Fibroblast of villous mesenchyme (primary cell): ENCODE measurements around the gene MAFG. TPM values are rescaled to one million over a fixed set of nuclear protein-coding genes. Genes with fewer than 3 reads are reported as not detected.

Source experiments
- DNase-seq: peaks from one replicate; pipeline ENCODE4 v3.0.0-alpha.2; 2010; ENCODE audit warnings: low read depth
- H3K4me3 ChIP-seq: 2 replicates; pipeline ENCODE4 v1.5.1; 2011; ENCODE audit warnings: low read depth, mild to moderate bottlenecking, low read length
- total RNA-seq: library from RNA; depleted of rRNA; stranded (reverse); fragments of >200 nt; gene quantifications from 2 replicates; pipeline ENCODE4 v1.2.3, GENCODE V29; 2012
- TF ChIP-seq, protein P1 (sequence below): IDR thresholded peaks from 2 replicates; pipeline ENCODE4 v1.5.1; 2012; ENCODE audit warnings: low read depth, mild to moderate bottlenecking, low read length; ENCODE audit not compliant: insufficient read depth

Gene MAFG
- total RNA-seq: 20.0 and 23.3 TPM in 2 replicates

DNA sequence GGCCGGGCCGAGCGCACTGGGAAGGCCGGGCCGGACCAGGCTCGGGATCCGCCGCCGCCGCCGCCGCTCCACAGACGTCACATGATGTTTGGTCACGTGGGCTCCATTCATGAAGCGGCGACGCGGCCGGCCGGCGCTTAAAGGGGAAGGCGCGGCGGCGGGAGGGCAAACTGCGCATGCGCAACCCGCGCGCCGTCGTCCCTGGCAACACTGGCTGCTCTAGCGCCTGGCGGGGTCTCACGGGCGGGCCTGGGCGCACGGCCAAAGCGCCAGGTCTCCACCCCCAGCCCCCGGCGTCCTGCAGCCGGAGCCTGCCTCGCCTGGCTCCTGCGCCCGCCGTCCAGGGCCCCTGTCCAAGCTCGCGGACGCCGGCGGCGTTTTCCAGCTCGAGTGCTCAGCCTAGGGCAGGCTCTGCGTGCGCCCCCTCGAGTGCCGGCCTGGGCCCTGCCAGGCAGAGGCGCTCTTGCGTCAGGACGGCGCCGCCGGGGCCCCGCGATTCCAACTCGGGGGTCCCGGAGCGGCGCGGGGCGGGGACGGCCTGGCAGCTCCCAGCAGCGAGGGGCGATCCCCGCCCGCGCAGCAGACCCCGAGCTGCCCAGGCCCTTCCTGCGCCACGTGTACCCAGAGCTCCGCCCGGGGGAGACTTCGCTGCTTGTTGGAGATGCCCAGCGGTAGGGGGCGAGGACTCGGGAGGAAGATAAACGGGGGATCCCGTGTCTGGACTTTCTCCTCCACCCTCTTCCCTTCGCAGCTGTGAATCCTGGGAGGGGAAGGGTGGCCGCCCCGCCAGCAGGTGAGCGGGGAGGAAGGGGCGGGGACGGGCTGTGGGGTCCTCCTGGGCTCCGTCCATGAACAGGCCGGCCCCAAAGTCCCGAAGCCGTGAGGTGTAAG, at the start of gene MAFG:
MAFG (minus strand) TSS at position 83 of the 891 bp plus-strand sequence. CDS start 4,550 bp downstream, outside the sequence.
- peak within 1 kb of the TSS; percentile 82 for H3K4me3 ChIP-seq
- DNase-seq: peak; percentile 96
- TF ChIP-seq, protein P1, sequence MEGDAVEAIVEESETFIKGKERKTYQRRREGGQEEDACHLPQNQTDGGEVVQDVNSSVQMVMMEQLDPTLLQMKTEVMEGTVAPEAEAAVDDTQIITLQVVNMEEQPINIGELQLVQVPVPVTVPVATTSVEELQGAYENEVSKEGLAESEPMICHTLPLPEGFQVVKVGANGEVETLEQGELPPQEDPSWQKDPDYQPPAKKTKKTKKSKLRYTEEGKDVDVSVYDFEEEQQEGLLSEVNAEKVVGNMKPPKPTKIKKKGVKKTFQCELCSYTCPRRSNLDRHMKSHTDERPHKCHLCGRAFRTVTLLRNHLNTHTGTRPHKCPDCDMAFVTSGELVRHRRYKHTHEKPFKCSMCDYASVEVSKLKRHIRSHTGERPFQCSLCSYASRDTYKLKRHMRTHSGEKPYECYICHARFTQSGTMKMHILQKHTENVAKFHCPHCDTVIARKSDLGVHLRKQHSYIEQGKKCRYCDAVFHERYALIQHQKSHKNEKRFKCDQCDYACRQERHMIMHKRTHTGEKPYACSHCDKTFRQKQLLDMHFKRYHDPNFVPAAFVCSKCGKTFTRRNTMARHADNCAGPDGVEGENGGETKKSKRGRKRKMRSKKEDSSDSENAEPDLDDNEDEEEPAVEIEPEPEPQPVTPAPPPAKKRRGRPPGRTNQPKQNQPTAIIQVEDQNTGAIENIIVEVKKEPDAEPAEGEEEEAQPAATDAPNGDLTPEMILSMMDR: peak; percentile 40

DNA sequence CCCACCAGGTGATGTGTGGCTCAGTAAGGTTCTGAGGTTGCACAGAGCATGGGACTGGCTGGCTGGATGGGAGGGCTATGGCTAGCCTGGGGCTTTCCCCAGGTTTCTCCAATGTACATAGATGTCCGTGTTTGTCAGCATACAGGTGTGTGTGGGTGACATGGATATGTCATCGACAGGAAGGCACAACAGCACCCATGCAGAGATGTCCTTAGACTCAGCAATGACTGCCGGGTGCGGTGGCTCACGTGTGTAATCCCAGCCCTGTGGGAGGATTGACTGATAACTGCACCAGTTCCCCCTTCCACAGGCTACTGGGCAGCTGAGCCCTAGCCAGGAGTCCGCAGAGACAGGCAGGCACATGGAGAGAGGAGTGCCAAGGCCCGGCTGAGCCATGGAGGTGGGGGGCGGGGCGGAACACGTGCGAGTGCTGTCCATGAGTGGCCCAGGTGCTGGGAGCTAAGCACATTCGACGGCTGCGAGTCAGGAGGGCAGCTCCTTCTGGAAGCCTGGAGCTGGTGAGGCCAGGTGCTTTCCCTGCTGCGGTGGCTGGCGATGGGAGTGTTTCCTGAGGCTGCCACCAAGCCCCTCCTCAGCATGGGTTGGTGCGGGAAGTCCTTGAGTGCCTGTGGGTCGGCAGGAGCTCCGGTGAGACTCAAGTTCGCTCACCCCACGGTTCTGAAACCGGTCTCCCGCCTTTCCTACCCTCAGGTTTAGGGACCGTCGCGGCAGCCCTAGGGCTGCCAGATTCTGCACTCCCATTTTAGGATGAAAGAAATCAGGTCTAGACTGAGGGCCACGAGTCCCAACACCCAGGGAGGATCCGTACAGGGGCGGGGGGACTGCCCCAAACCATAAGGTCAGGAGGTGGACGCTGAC, 49.0 kb upstream of the MAFG start:
- peak overlapping the region; percentile 84 for H3K4me3 ChIP-seq
- DNase-seq: no peak
- TF ChIP-seq, protein P1: no peak

- no peak overlapping the region for H3K4me3 ChIP-seq
- DNase-seq: no peak
- TF ChIP-seq, protein P1: no peak
Observed at GRCh38 chr17:81973432-81973831, 45.9 kb upstream of the MAFG start.

DNA sequence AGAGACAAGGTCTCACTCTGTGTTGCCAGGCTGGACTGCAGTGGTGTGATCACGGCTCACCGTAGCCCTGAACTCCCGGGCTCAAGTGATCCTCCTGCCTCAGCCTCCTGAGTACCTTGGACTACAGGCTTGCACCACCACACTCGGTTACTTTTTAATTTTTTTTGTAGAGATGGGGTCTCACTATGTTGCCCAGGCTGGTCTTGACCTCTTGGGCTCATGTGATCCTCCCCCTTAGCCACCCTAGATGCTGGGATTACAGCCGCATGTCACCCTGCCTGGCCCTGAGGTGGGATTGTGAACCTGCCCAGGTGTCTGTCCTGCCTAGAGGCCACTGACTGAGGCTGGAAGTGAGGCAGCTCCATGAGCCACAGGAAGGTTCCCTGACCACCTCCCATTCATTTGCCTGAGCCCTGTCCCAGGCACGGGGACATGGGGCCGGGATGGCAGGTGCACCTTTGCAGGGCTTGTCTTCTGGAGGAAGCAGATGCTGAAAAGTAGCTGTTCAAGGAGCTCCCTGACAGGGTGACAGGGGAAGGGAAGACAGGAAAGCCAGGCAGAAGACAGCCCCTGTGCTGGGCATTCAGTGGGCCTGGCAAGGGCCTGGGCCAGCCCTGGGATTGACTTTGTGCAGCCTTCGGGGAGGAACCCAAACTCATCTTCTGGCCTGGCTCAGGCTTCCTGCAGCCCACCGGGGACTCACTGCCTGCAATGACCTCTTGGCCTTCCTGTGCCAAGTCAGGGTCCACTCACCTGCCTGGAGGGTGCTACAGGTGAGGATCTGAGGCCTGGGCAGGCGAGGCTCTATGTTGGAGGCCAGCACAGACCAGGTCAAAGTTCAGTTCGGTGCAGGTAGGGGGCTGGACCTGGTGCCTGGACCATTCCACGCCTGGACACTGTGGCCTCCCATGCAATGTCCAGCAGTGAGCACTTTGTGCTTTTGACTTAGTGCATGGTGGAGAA, 41.6 kb upstream of the MAFG start:
- TF ChIP-seq, protein P1: no peak
- DNase-seq: no peak

GRCh38 chr17:81968396-81968745, 40.8 kb upstream of the MAFG start:
- TF ChIP-seq, protein P1: no peak
- H3K4me3 ChIP-seq: no peak overlapping the region
- no peak for DNase-seq

More for the DNA sequence above, 41.6 kb upstream of the MAFG start:
- no peak overlapping the region for H3K4me3 ChIP-seq
